Right atrium auricular region (tissue), 2 donors: ENCODE measurements around the gene YRDC. TPM values are rescaled to one million over a fixed set of nuclear protein-coding genes. Genes with fewer than 3 reads are reported as not detected.
"Not testable (repeated sequence)": the region's sequence is repeated elsewhere in the genome, so short reads cannot be mapped to it uniquely, and the experiment has no call there.

Experiments used
- DNase-seq: peaks from one replicate; pipeline ENCODE4 v3.0.0-alpha.2; 2019; ENCODE audit warnings: low spot score
- H3K27ac ChIP-seq, 2 donors: fragments of 200-600 bp; sonication (generic); 1 replicate in 1 of 2; 2 replicates in 1 of 2; pipeline ENCODE4 v1.5.1; 2016 to 2019
- H3K27me3 ChIP-seq, 2 donors: fragments of 200-600 bp; sonication (generic); one replicate each; pipeline versions ENCODE4 v1.5.1 to v1.6.0; 2017 to 2019
- H3K36me3 ChIP-seq: fragments of 200-600 bp; sonication (generic); one replicate; pipeline ENCODE4 v1.5.1; 2016
- H3K4me1 ChIP-seq, 2 donors: fragments of 200-600 bp; sonication (generic); one replicate each; pipeline versions ENCODE4 v1.5.1 to v1.6.0; 2017 to 2019
- H3K4me3 ChIP-seq, 2 donors: fragments of 200-600 bp; sonication (generic); 1 replicate in 1 of 2; 2 replicates in 1 of 2; pipeline ENCODE4 v1.5.1; 2017 to 2019; ENCODE audit warnings: mild to moderate bottlenecking in 1 of 2, moderate library complexity in 1 of 2
- H3K9me3 ChIP-seq, 2 donors: fragments of 200-600 bp; sonication (generic); one replicate each; pipeline ENCODE4 v1.5.1; 2019
- CTCF ChIP-seq, 2 donors: fragments of 200-600 bp; sonication (generic); IDR thresholded peaks; one replicate each; pipeline ENCODE4 v1.5.1; 2019; ENCODE audit warnings: antibody characterized with exemption in 2 of 2
- total RNA-seq, 2 donors: library from RNA; depleted of rRNA; stranded (reverse); fragments of >200 nt; gene quantifications; one replicate each; pipeline ENCODE4 v1.1.0, GENCODE V29; 2016

Gene YRDC
- total RNA-seq, 2 donors from 2014 or later: 6.1 to 8.6 TPM

GRCh38 chr1:37778654-37779053, 29.4 kb downstream of the YRDC start:
- Histone ChIP-seq H3K27ac (no peak overlapping the region), H3K27me3 (no peaks in the 10 kb centered on the region), H3K4me1 (no peaks in the 10 kb centered on the region), H3K4me3 (no peak overlapping the region), H3K36me3 (no peaks in the 10 kb centered on the region), H3K9me3 (no peaks in the 10 kb centered on the region)
- no peak for TF ChIP-seq CTCF (IDR thresholded peaks at IDR 0.05)
- DNase-seq: no peak

GRCh38 chr1:37776946-37777516, 31.0 kb downstream of the YRDC start:
- Histone ChIP-seq H3K4me1 (no peaks in the 10 kb centered on the region), H3K27me3 (no peaks in the 10 kb centered on the region), H3K36me3 (no peaks in the 10 kb centered on the region), H3K27ac (no peak overlapping the region), H3K4me3 (no peak overlapping the region), H3K9me3 (no peaks in the 10 kb centered on the region)
- DNase-seq: no peak
- no peak for TF ChIP-seq CTCF (IDR thresholded peaks at IDR 0.05)

- not testable (repeated sequence) for H3K4me3 ChIP-seq, H3K27ac ChIP-seq, H3K9me3 ChIP-seq, H3K36me3 ChIP-seq, H3K27me3 ChIP-seq, DNase-seq, H3K4me1 ChIP-seq
Measured at GRCh38 chr1:37771440-37771839, 36.6 kb downstream of the YRDC start.

- no peak for TF ChIP-seq CTCF (IDR thresholded peaks at IDR 0.05)
- no peaks in the 10 kb centered on the region for H3K9me3 ChIP-seq
- H3K4me3 ChIP-seq: no peak overlapping the region
- peaks cover 3 to 27% of the 10 kb centered on the region in 2 donors for H3K27me3 ChIP-seq
- peaks cover 0 to 4% of the 10 kb centered on the region in 2 donors for H3K4me1 ChIP-seq
- no peak for DNase-seq
- H3K36me3 ChIP-seq: no peaks in the 10 kb centered on the region
- no peak overlapping the region for H3K27ac ChIP-seq
Measured at GRCh38 chr1:37767488-37767887, 40.5 kb downstream of the YRDC start.

GRCh38 chr1:37765916-37766664, 41.9 kb downstream of the YRDC start:
- Histone ChIP-seq H3K36me3 (no peaks in the 10 kb centered on the region), H3K4me3 (no peak overlapping the region), H3K4me1 (peaks cover 0 to 4% of the 10 kb centered on the region in 2 donors), H3K9me3 (no peaks in the 10 kb centered on the region), H3K27me3 (peaks cover 3 to 27% of the 10 kb centered on the region in 2 donors), H3K27ac (no peak overlapping the region)
- DNase-seq: no peak
- no peak for TF ChIP-seq CTCF (IDR thresholded peaks at IDR 0.05)

GRCh38 chr1:37764888-37765441, 43.0 kb downstream of the YRDC start, which contains the start of gene EPHA10:
Gene EPHA10 (minus strand): TSS chr1:37765120. CDS start chr1:37765066, 54 bp downstream.
- DNase-seq: no peak
- TF ChIP-seq CTCF (IDR thresholded peaks at IDR 0.05): no peak
- Histone ChIP-seq H3K4me1 (peaks cover 0 to 4% of the 10 kb centered on the region in 2 donors), H3K4me3 (no peak within 1 kb of the TSS), H3K9me3 (no peaks in the 10 kb centered on the region), H3K27me3 (peaks cover 3 to 27% of the 10 kb centered on the region in 2 donors), H3K27ac (no peak within 1 kb of the TSS), H3K36me3 (no peaks in the 10 kb centered on the region)
